Thoracic aorta (tissue), 2 donors: ENCODE measurements around the gene PRKD1. TPM values are rescaled to one million over a fixed set of nuclear protein-coding genes. Genes with fewer than 3 reads are reported as not detected.
"Not testable (repeated sequence)": the region's sequence is repeated elsewhere in the genome, so short reads cannot be mapped to it uniquely, and the experiment has no call there.

ENCODE experiments used
- ATAC-seq: fragments of 150-250 bp; one replicate; pipeline ENCODE4 v1.8.0; 2017; ENCODE audit warnings: low read depth; ENCODE audit not compliant: insufficient number of reproducible peaks, low FRiP score
- DNase-seq: peaks from one replicate; pipeline ENCODE4 v3.0.0-alpha.2; 2020; ENCODE audit warnings: low spot score
- H3K27ac ChIP-seq, 2 donors: fragments of 200-600 bp; sonication (generic); 1 replicate in 1 of 2; 2 replicates in 1 of 2; pipeline ENCODE4 v1.5.1; 2016; ENCODE audit warnings: mild to moderate bottlenecking in 2 of 2, moderate library complexity in 2 of 2
- H3K27me3 ChIP-seq: fragments of 200-600 bp; sonication (generic); replicated peaks from 2 replicates; pipeline ENCODE4 v1.6.0; 2016; ENCODE audit warnings: mild to moderate bottlenecking; ENCODE audit not compliant: insufficient read depth
- H3K36me3 ChIP-seq: fragments of 200-600 bp; sonication (generic); one replicate; pipeline ENCODE4 v1.5.1; 2016
- H3K4me1 ChIP-seq, 2 donors: fragments of 200-600 bp; sonication (generic); 1 replicate in 1 of 2; 2 replicates in 1 of 2; pipeline versions ENCODE4 v1.5.1 to v1.6.0; 2016; ENCODE audit warnings: low read depth in 2 of 2, mild to moderate bottlenecking in 1 of 2; ENCODE audit not compliant: control insufficient read depth in 1 of 2
- H3K4me3 ChIP-seq: fragments of 200-600 bp; sonication (generic); 2 replicates; pipeline ENCODE4 v1.5.1; 2016; ENCODE audit warnings: mild to moderate bottlenecking
- H3K9me3 ChIP-seq: fragments of 200-600 bp; sonication (generic); 2 replicates; pipeline ENCODE4 v1.5.1; 2016
- CTCF ChIP-seq: fragments of 200-600 bp; sonication (generic); IDR thresholded peaks from one replicate; pipeline ENCODE4 v1.5.1; 2019; ENCODE audit warnings: antibody characterized with exemption
- total RNA-seq, 2 donors: library from RNA; depleted of rRNA; stranded (reverse); fragments of >200 nt; gene quantifications; one replicate each; pipeline versions ENCODE4 v1.1.0 to v1.2.3, GENCODE V29; 2016

Gene PRKD1
- total RNA-seq, 2 donors from 2014 or later = 34.0 to 38.4 TPM

GRCh38 chr14:29712601-29713000 is 215.0 kb downstream of the PRKD1 start:
- H3K36me3 ChIP-seq = peaks cover 3% of the 10 kb centered on the region
- no peaks in the 10 kb centered on the region for H3K27me3 ChIP-seq
- TF ChIP-seq CTCF = no peak
- no peak overlapping the region for H3K4me3 ChIP-seq
- no peaks in the 10 kb centered on the region for H3K9me3 ChIP-seq
- H3K27ac ChIP-seq = no peak overlapping the region
- ATAC-seq = no peak
- no peak for DNase-seq
- H3K4me1 ChIP-seq = peaks cover 0 to 10% of the 10 kb centered on the region in 2 donors

GRCh38 chr14:29710015-29710414 is 217.6 kb downstream of the PRKD1 start:
- TF ChIP-seq CTCF = no peak
- ATAC-seq = no peak

GRCh38 chr14:29709490-29709889 is 218.2 kb downstream of the PRKD1 start:
- H3K4me3 ChIP-seq = no peak overlapping the region
- no peak for TF ChIP-seq CTCF
- no peak overlapping the region for H3K27ac ChIP-seq
- peaks cover 3% of the 10 kb centered on the region for H3K36me3 ChIP-seq
- no peaks in the 10 kb centered on the region for H3K4me1 ChIP-seq
- H3K9me3 ChIP-seq = no peaks in the 10 kb centered on the region
- ATAC-seq = no peak
- no peak for DNase-seq
- no peaks in the 10 kb centered on the region for H3K27me3 ChIP-seq

More at GRCh38 chr14:29710015-29710414, 217.6 kb downstream of the PRKD1 start:
- Histone ChIP-seq H3K27me3 (no peaks in the 10 kb centered on the region), H3K4me3 (no peak overlapping the region), H3K4me1 (no peaks in the 10 kb centered on the region), H3K9me3 (no peaks in the 10 kb centered on the region), H3K27ac (no peak overlapping the region), H3K36me3 (peaks cover 3% of the 10 kb centered on the region)
- DNase-seq = no peak

- no peak overlapping the region for H3K4me3 ChIP-seq
- no peak for DNase-seq
- ATAC-seq = no peak
- H3K27ac ChIP-seq = no peak overlapping the region
- no peaks in the 10 kb centered on the region for H3K4me1 ChIP-seq
- no peaks in the 10 kb centered on the region for H3K27me3 ChIP-seq
- no peaks in the 10 kb centered on the region for H3K36me3 ChIP-seq
- H3K9me3 ChIP-seq = no peaks in the 10 kb centered on the region
- no peak for TF ChIP-seq CTCF
These were observed 220.9 kb downstream of the PRKD1 start for GRCh38 chr14:29706700-29707099.

- no peaks in the 10 kb centered on the region for H3K36me3 ChIP-seq
- no peaks in the 10 kb centered on the region for H3K4me1 ChIP-seq
- no peaks in the 10 kb centered on the region for H3K27me3 ChIP-seq
- no peak for DNase-seq
- ATAC-seq = no peak
- TF ChIP-seq CTCF = no peak
- H3K27ac ChIP-seq = no peak overlapping the region
- H3K9me3 ChIP-seq = no peaks in the 10 kb centered on the region
- no peak overlapping the region for H3K4me3 ChIP-seq
These were observed 221.8 kb downstream of the PRKD1 start for GRCh38 chr14:29705801-29706200.

- peaks cover 6 to 17% of the 10 kb centered on the region in 2 donors for H3K4me1 ChIP-seq
- H3K4me3 ChIP-seq, H3K9me3 ChIP-seq, H3K36me3 ChIP-seq, H3K27ac ChIP-seq, H3K27me3 ChIP-seq, DNase-seq, ATAC-seq: not testable (repeated sequence)
These were observed 238.1 kb downstream of the PRKD1 start for GRCh38 chr14:29689597-29689996.
